Activated naive CD4-positive, alpha-beta T cell treated with anti-CD3 and anti-CD28 coated beads, Interleukin-2, amount 50 U/mL, for 72 hours (primary cell): ENCODE results near the gene GPR137C. TPM values are rescaled to one million over a fixed set of nuclear protein-coding genes. Genes with fewer than 3 reads are reported as not detected.
A peak's percentile ranks its signal among the peaks of the same experiment; 100 is the strongest.

Source experiments
- ATAC-seq, 2 donors: fragments of 150-1000 bp; cut with Tn5 transposase; 2 replicates each; pipeline ENCODE4 v1.10.0; 2021; ENCODE audit warnings: mild to moderate bottlenecking in 2 of 2, moderate library complexity in 2 of 2
- DNase-seq, 2 donors: peaks; one replicate each; pipeline ENCODE4 v3.0.0; 2021 to 2022; ENCODE audit warnings: low spot score in 2 of 2
- H3K27ac Mint-ChIP-seq, 2 donors: one replicate each; pipeline ENCODE4 v1.8.0; 2022; ENCODE audit warnings: mild to moderate bottlenecking in 2 of 2, mixed read lengths in 2 of 2
- H3K36me3 Mint-ChIP-seq, 2 donors: one replicate each; pipeline ENCODE4 v1.8.0; 2022; ENCODE audit warnings: mixed read lengths in 2 of 2
- H3K9me3 Mint-ChIP-seq, 2 donors: one replicate each; pipeline ENCODE4 v1.8.0; 2022; ENCODE audit warnings: mixed read lengths in 2 of 2
- total RNA-seq, 2 donors: library from RNA; stranded (reverse); gene quantifications; one replicate each; pipeline ENCODE4 v1.2.3, GENCODE V29; 2022

The GPR137C gene
- total RNA-seq, result under 1 TPM; 0.27 to 0.51 TPM

GRCh38 chr14:52552063-52552988 is at the start of gene GPR137C, which contains the start of gene TXNDC16:
TSS of gene GPR137C (plus strand) at chr14:52552836. CDS start at chr14:52553148, 312 bp downstream.
TSS of gene TXNDC16 (minus strand) at chr14:52552505. CDS start at chr14:52543557, 8,948 bp downstream.
- peaks cover 0 to 8% of the 10 kb centered on the region in 2 donors for H3K36me3 Mint-ChIP-seq
- DNase-seq (peak; percentile 98 to 99), ATAC-seq (peak; percentile 93 to 94)
- no peaks in the 10 kb centered on the region for H3K9me3 Mint-ChIP-seq
- peak within 1 kb of the TSS; percentile 95 to 97 for H3K27ac Mint-ChIP-seq

- peaks cover 2 to 3% of the 10 kb centered on the region in 2 donors for H3K36me3 Mint-ChIP-seq
- no peak overlapping the region for H3K27ac Mint-ChIP-seq
- ATAC-seq (no peak), DNase-seq (no peak)
- H3K9me3 Mint-ChIP-seq, result no peaks in the 10 kb centered on the region
Measured at GRCh38 chr14:52513249-52513648, 39.4 kb upstream of the GPR137C start.

GRCh38 chr14:52514046-52514811 is 38.4 kb upstream of the GPR137C start:
- Mint-ChIP-seq H3K27ac (no peak overlapping the region), H3K36me3 (no peaks in the 10 kb centered on the region), H3K9me3 (no peaks in the 10 kb centered on the region)
- no peak for ATAC-seq
- DNase-seq, result no peak

- Mint-ChIP-seq H3K27ac (no peak overlapping the region), H3K9me3 (no peaks in the 10 kb centered on the region), H3K36me3 (no peaks in the 10 kb centered on the region)
- ATAC-seq (no peak), DNase-seq (no peak)
Measured at GRCh38 chr14:52522033-52522432, 30.6 kb upstream of the GPR137C start.

- Mint-ChIP-seq H3K9me3 (no peaks in the 10 kb centered on the region), H3K27ac (no peak overlapping the region), H3K36me3 (no peaks in the 10 kb centered on the region)
- DNase-seq (no peak), ATAC-seq (no peak)
Measured at GRCh38 chr14:52522581-52523345, 29.9 kb upstream of the GPR137C start.

- peak in 1 of 2 donors; percentile 36 for ATAC-seq
- H3K9me3 Mint-ChIP-seq, result no peaks in the 10 kb centered on the region
- no peak for DNase-seq
- no peaks in the 10 kb centered on the region for H3K36me3 Mint-ChIP-seq
- H3K27ac Mint-ChIP-seq, result no peak overlapping the region
Measured at GRCh38 chr14:52527052-52527451, 25.6 kb upstream of the GPR137C start.

- DNase-seq (no peak), ATAC-seq (peak; percentile 80 to 93)
- Mint-ChIP-seq H3K27ac (no peak overlapping the region), H3K9me3 (no peaks in the 10 kb centered on the region), H3K36me3 (peaks cover 0 to 10% of the 10 kb centered on the region in 2 donors)
Measured at GRCh38 chr14:52531481-52531880, 21.2 kb upstream of the GPR137C start.

- DNase-seq, result no peak
- Mint-ChIP-seq H3K36me3 (peaks cover 0 to 10% of the 10 kb centered on the region in 2 donors), H3K9me3 (no peaks in the 10 kb centered on the region), H3K27ac (no peak overlapping the region)
- ATAC-seq, result no peak
Measured at GRCh38 chr14:52536269-52536668, 16.4 kb upstream of the GPR137C start.

- no peak for ATAC-seq
- DNase-seq, result no peak
- no peak overlapping the region for H3K27ac Mint-ChIP-seq
- peaks cover 0 to 10% of the 10 kb centered on the region in 2 donors for H3K36me3 Mint-ChIP-seq
- H3K9me3 Mint-ChIP-seq, result no peaks in the 10 kb centered on the region
Measured at GRCh38 chr14:52538623-52539022, 14.0 kb upstream of the GPR137C start.

GRCh38 chr14:52545584-52546317 is 6.9 kb upstream of the GPR137C start:
- no peaks in the 10 kb centered on the region for H3K9me3 Mint-ChIP-seq
- no peak overlapping the region for H3K27ac Mint-ChIP-seq
- DNase-seq, result no peak
- H3K36me3 Mint-ChIP-seq, result no peaks in the 10 kb centered on the region
- ATAC-seq, result no peak

GRCh38 chr14:52546318-52546670 is 6.3 kb upstream of the GPR137C start:
- no peaks in the 10 kb centered on the region for H3K36me3 Mint-ChIP-seq
- ATAC-seq (no peak), DNase-seq (no peak)
- H3K9me3 Mint-ChIP-seq, result no peaks in the 10 kb centered on the region
- H3K27ac Mint-ChIP-seq, result no peak overlapping the region

- H3K27ac Mint-ChIP-seq, result no peak overlapping the region
- no peaks in the 10 kb centered on the region for H3K9me3 Mint-ChIP-seq
- ATAC-seq (no peak), DNase-seq (no peak)
- peaks cover 0 to 5% of the 10 kb centered on the region in 2 donors for H3K36me3 Mint-ChIP-seq
Measured at GRCh38 chr14:52547027-52547426, 5.6 kb upstream of the GPR137C start.

GRCh38 chr14:52547526-52547925 is 5.1 kb upstream of the GPR137C start:
- ATAC-seq (no peak), DNase-seq (no peak)
- Mint-ChIP-seq H3K36me3 (peaks cover 0 to 8% of the 10 kb centered on the region in 2 donors), H3K9me3 (no peaks in the 10 kb centered on the region), H3K27ac (no peak overlapping the region)

GRCh38 chr14:52550661-52551060 is 2.0 kb upstream of the GPR137C start:
- Mint-ChIP-seq H3K9me3 (no peaks in the 10 kb centered on the region), H3K27ac (no peak overlapping the region), H3K36me3 (peaks cover 0 to 8% of the 10 kb centered on the region in 2 donors)
- ATAC-seq, result no peak
- no peak for DNase-seq

GRCh38 chr14:52551205-52551604 is 1.4 kb upstream of the GPR137C start:
- DNase-seq (no peak), ATAC-seq (no peak)
- Mint-ChIP-seq H3K9me3 (no peaks in the 10 kb centered on the region), H3K36me3 (peaks cover 0 to 8% of the 10 kb centered on the region in 2 donors), H3K27ac (peak overlapping the region; percentile 95 to 97)

- Mint-ChIP-seq H3K27ac (peak overlapping the region; percentile 95 to 97), H3K9me3 (no peaks in the 10 kb centered on the region), H3K36me3 (peaks cover 0 to 8% of the 10 kb centered on the region in 2 donors)
- no peak for DNase-seq
- ATAC-seq, result no peak
Measured at GRCh38 chr14:52551696-52552062, 957 bp upstream of the GPR137C start.
